ENCODE measurements around the gene USP2.

The USP2 gene

GRCh38 chr11:119345685-119346084, 35.8 kb downstream of the USP2 start:
- ChIA-PET POLR2A (no interaction called here), CTCF (interaction anchor here (0.6 to 14.1 kb wide), 7 partner anchors 11 to 1232 kb away, joined by 3 to 358 read pairs (median 7); partner anchors contain the start of gene USP2)
- no peak for TF ChIP-seq CTCF (IDR thresholded peaks at IDR 0.05; ENCODE audit: insufficient read depth, low read length, missing control alignments)
- no peak for DNase-seq (ENCODE audit: low read depth, low spot score)
- H3K4me3 ChIP-seq (ENCODE audit: low read depth, low read length), result no peak overlapping the region

- no peak for DNase-seq (ENCODE audit: low read depth, low spot score)
- H3K4me3 ChIP-seq (ENCODE audit: low read depth, low read length), result no peak overlapping the region
- CTCF ChIA-PET, result interaction anchor here (1.4 to 14.1 kb wide), 7 partner anchors 9 to 132 kb away, joined by 4 to 358 read pairs (median 14); partner anchors contain the start of gene USP2
- POLR2A ChIA-PET, result no interaction called here
- TF ChIP-seq CTCF (IDR thresholded peaks at IDR 0.05; ENCODE audit: insufficient read depth, low read length, missing control alignments), result no peak
Observed at GRCh38 chr11:119344291-119345010, 37.0 kb downstream of the USP2 start.

GRCh38 chr11:119343726-119344125, 37.8 kb downstream of the USP2 start:
- no peak for TF ChIP-seq CTCF (IDR thresholded peaks at IDR 0.05; ENCODE audit: insufficient read depth, low read length, missing control alignments)
- no peak for DNase-seq (ENCODE audit: low read depth, low spot score)
- no peak overlapping the region for H3K4me3 ChIP-seq (ENCODE audit: low read depth, low read length)
- POLR2A ChIA-PET, result interaction anchor here (0.9 to 1.0 kb wide), 2 partner anchors 130 to 131 kb away, joined by 3 read pairs; no protein-coding TSS in a partner anchor
- CTCF ChIA-PET, result interaction anchor here (0.7 to 14.1 kb wide), 9 partner anchors 9 to 131 kb away, joined by 3 to 358 read pairs (median 9); partner anchors contain the start of gene USP2

- no peak for DNase-seq (ENCODE audit: low read depth, low spot score)
- ChIA-PET POLR2A (no interaction called here), CTCF (interaction anchor here (1.2 to 14.1 kb wide), 8 partner anchors 10 to 132 kb away, joined by 3 to 358 read pairs (median 19); partner anchors contain the start of gene USP2)
- no peak overlapping the region for H3K4me3 ChIP-seq (ENCODE audit: low read depth, low read length)
- no peak for TF ChIP-seq CTCF (IDR thresholded peaks at IDR 0.05; ENCODE audit: insufficient read depth, low read length, missing control alignments)
Observed at GRCh38 chr11:119342362-119343130, 38.9 kb downstream of the USP2 start.

- ChIA-PET CTCF (interaction anchor here (1.3 to 14.1 kb wide), 6 partner anchors 9 to 32 kb away, joined by 4 to 358 read pairs (median 140); partner anchors contain the start of gene USP2), POLR2A (no interaction called here)
- no peak overlapping the region for H3K4me3 ChIP-seq (ENCODE audit: low read depth, low read length)
- TF ChIP-seq CTCF (IDR thresholded peaks at IDR 0.05; ENCODE audit: insufficient read depth, low read length, missing control alignments), result no peak
- DNase-seq (ENCODE audit: low read depth, low spot score), result no peak
Observed at GRCh38 chr11:119342023-119342300, 39.5 kb downstream of the USP2 start.

Data from AG04449 (cell line).